ENCODE measurements around the gene POLDIP2.
A peak's percentile ranks its signal among the peaks of the same experiment; 100 is the strongest.

The POLDIP2 gene

DNA sequence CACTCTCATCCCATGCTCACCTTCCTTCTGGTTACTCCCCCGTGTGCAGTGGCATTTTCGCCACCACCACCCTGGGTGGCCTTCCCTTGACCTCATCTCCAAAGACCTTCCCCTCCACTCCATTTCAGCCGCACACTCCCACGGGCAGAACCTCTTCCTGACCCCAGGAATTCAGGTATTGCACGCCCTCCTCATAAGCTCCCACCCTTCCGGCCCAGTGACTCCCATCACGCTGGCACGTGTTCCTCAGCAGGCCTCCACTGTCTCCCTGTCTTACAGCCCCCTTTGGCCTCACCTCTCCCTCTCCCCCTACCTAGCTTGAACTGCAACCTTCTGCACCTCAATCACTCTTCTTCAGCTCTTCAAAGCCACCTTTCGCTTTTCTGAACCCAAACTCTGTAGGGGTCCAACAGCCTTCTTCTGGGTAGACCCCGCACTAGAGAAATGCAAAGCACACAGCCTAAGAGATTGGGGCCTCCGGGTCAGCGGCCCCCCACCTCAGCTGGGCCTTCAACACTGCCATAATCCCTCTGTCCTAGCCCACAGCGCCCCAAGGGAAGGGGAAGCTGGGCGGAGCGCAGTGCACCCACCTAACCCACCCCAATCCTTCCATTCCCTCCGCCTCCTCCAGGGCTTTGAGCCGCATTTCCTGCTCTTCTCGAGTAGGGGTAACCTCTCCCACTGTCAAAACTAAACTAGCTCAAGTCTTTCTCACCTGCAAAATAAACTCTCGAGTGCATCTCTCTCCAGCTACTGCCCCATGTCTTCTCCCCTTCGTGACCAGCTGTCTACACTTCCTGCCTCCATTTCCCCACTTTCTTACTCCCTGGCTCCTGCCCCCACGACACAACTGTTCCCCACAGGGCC, 40.0 kb downstream of the POLDIP2 start:
- peak overlapping the region; percentile 88 for H3K27ac Mint-ChIP-seq
- peaks cover 12% of the 10 kb centered on the region for H3K36me3 Mint-ChIP-seq (ENCODE audit: low read depth)
- H3K9me3 Mint-ChIP-seq = no peaks in the 10 kb centered on the region
- H3K27me3 Mint-ChIP-seq (ENCODE audit: low read depth) = peaks cover 7% of the 10 kb centered on the region
- no peak for DNase-seq (ENCODE audit: low spot score)
- peaks cover 39% of the 10 kb centered on the region for H3K4me1 Mint-ChIP-seq (ENCODE audit: low read depth)
- H3K4me3 Mint-ChIP-seq = peak overlapping the region; percentile 94

DNA sequence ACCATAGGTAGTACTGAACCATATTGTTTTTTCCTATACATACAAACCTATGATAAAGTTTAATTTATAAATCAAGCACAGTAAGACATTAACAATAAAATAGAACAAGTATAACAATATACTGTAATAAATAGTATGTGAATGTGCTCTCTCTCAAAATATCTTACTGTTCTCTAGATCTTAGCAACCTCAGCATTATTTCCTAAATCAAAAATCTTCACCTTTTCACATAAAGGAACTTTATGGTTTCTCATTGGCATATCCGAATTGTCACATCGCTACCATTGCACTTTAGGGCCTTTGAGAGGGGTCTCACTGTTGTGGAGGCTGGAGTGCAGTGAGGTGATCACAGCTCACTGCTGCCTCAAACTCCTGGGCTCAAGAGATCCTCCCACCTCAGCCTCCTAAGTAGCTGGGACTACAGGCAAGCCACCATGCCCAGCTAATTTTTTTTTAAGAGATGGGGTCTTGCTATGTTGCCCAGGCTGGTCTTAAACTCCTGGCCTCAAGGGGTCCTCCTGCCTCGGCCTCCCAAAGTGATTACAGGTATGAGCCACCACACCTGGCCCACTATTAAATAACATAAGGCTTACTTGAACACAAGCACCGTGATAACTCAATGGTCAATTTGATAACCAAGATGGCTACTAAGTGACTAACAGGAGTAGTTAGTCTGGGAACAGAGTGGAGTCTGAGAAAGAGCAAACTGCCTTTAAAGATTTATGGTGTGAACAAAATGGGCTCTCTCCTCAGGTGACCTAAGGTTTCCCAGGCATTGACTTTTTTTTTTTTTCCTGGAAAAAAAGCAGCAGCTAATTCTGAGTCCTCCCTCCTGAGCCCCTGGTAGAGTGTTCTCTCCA, 41.3 kb downstream of the POLDIP2 start:
- Mint-ChIP-seq H3K27me3 (ENCODE audit: low read depth) (peaks cover 7% of the 10 kb centered on the region), H3K4me3 (no peak overlapping the region), H3K36me3 (ENCODE audit: low read depth) (peaks cover 10% of the 10 kb centered on the region), H3K9me3 (no peaks in the 10 kb centered on the region), H3K27ac (no peak overlapping the region), H3K4me1 (ENCODE audit: low read depth) (peaks cover 30% of the 10 kb centered on the region)
- no peak for DNase-seq (ENCODE audit: low spot score)

GRCh38 chr17:28313841-28314240, 43.5 kb downstream of the POLDIP2 start:
- no peaks in the 10 kb centered on the region for H3K36me3 Mint-ChIP-seq (ENCODE audit: low read depth)
- peaks cover 11% of the 10 kb centered on the region for H3K27me3 Mint-ChIP-seq (ENCODE audit: low read depth)
- no peak overlapping the region for H3K4me3 Mint-ChIP-seq
- H3K27ac Mint-ChIP-seq = no peak overlapping the region
- peaks cover 18% of the 10 kb centered on the region for H3K4me1 Mint-ChIP-seq (ENCODE audit: low read depth)
- no peaks in the 10 kb centered on the region for H3K9me3 Mint-ChIP-seq
- DNase-seq (ENCODE audit: low spot score) = no peak

GRCh38 chr17:28306954-28307401, 50.3 kb downstream of the POLDIP2 start:
- no peaks in the 10 kb centered on the region for H3K4me1 Mint-ChIP-seq (ENCODE audit: low read depth)
- H3K27ac Mint-ChIP-seq = no peak overlapping the region
- peaks cover 33% of the 10 kb centered on the region for H3K27me3 Mint-ChIP-seq (ENCODE audit: low read depth)
- H3K36me3 Mint-ChIP-seq (ENCODE audit: low read depth) = no peaks in the 10 kb centered on the region
- H3K4me3 Mint-ChIP-seq = no peak overlapping the region
- no peaks in the 10 kb centered on the region for H3K9me3 Mint-ChIP-seq
- no peak for DNase-seq (ENCODE audit: low spot score)

- Mint-ChIP-seq H3K4me3 (no peak overlapping the region), H3K9me3 (no peaks in the 10 kb centered on the region), H3K36me3 (ENCODE audit: low read depth) (no peaks in the 10 kb centered on the region), H3K27me3 (ENCODE audit: low read depth) (peaks cover 9% of the 10 kb centered on the region), H3K4me1 (ENCODE audit: low read depth) (no peaks in the 10 kb centered on the region), H3K27ac (no peak overlapping the region)
- DNase-seq (ENCODE audit: low spot score) = no peak
These were observed 58.9 kb downstream of the POLDIP2 start for GRCh38 chr17:28298449-28298848.

Measured in T-helper 2 cell treated with Interferon-gamma antibody and Interleukin-4, amounts not matched to agents 5 μg/mL and 100 μg/mL, for 36 hours (primary cell).